CD14-positive monocyte (primary cell): ENCODE results near the gene KCNH1. TPM values are rescaled to one million over a fixed set of nuclear protein-coding genes. Genes with fewer than 3 reads are reported as not detected.

ENCODE experiments used
- DNase-seq, 3 donors: peaks; one replicate each; pipeline ENCODE4 v3.0.0-alpha.2; 2011 to 2022
- H2AFZ ChIP-seq: 2 replicates; pipeline ENCODE4 v1.6.0; 2012; ENCODE audit warnings: mild to moderate bottlenecking, low read depth, low read length, inconsistent platforms; ENCODE audit not compliant: insufficient read depth, poor library complexity, severe bottlenecking
- H3K27ac ChIP-seq, 2 donors: 1 replicate in 1 of 2; 2 replicates in 1 of 2; pipeline ENCODE4 v1.5.1; 2012 to 2013; ENCODE audit warnings: low read length in 2 of 2, control low read depth in 1 of 2, inconsistent platforms in 1 of 2, low read depth in 1 of 2, mild to moderate bottlenecking in 1 of 2
- H3K27me3 ChIP-seq, 2 donors: one replicate each; pipeline versions ENCODE4 v1.6.0 to v1.6.1; 2011 to 2013; ENCODE audit warnings: low read length in 2 of 2; ENCODE audit not compliant: control insufficient read depth in 2 of 2, insufficient read depth in 2 of 2
- H3K36me3 ChIP-seq, 2 donors: replicated peaks in 1 of 2; 1 replicate in 1 of 2; 2 replicates in 1 of 2; pipeline versions ENCODE4 v1.5.1 to v1.6.1; 2012 to 2013; ENCODE audit warnings: low read length in 2 of 2, control low read depth in 1 of 2, inconsistent platforms in 1 of 2, mild to moderate bottlenecking in 1 of 2; ENCODE audit not compliant: insufficient read depth in 2 of 2, control insufficient read depth in 1 of 2
- H3K4me1 ChIP-seq, 2 donors: 1 replicate in 1 of 2; 2 replicates in 1 of 2; pipeline versions ENCODE4 v1.5.1 to v1.6.1; 2012 to 2013; ENCODE audit warnings: low read length in 2 of 2, control low read depth in 1 of 2, inconsistent platforms in 1 of 2, mild to moderate bottlenecking in 1 of 2, moderate library complexity in 1 of 2; ENCODE audit not compliant: insufficient read depth in 2 of 2, control insufficient read depth in 1 of 2
- H3K4me2 ChIP-seq: replicated peaks from 2 replicates; pipeline ENCODE3; 2012; ENCODE audit warnings: low read length, moderate library complexity, mild to moderate bottlenecking; ENCODE audit not compliant: poor library complexity, severe bottlenecking; ENCODE audit errors: extremely low read depth
- H3K4me3 ChIP-seq, 3 experiments: fragments of 200-600 bp in 1 of 3; sonication (generic) in 1 of 3; replicated peaks in 1 of 3; 1 replicate in 2 of 3; 2 replicates in 1 of 3; pipeline ENCODE4 v1.5.1; 2011 to 2013; ENCODE audit warnings: low read length in 3 of 3, mild to moderate bottlenecking in 3 of 3, control low read depth in 2 of 3, low read depth in 2 of 3, inconsistent platforms in 1 of 3, moderate library complexity in 1 of 3
- H3K79me2 ChIP-seq: 2 replicates; pipeline ENCODE4 v1.6.0; 2012; ENCODE audit warnings: mild to moderate bottlenecking, control low read depth, inconsistent platforms, low read length, moderate library complexity; ENCODE audit not compliant: insufficient read depth
- H3K9ac ChIP-seq: 2 replicates; pipeline ENCODE4 v1.6.0; 2017; ENCODE audit warnings: low read length, mild to moderate bottlenecking; ENCODE audit not compliant: insufficient read depth, poor library complexity, severe bottlenecking
- H3K9me3 ChIP-seq, 2 donors: replicated peaks in 1 of 2; 1 replicate in 1 of 2; 2 replicates in 1 of 2; pipeline versions ENCODE4 v1.5.1 to v1.6.1; 2012 to 2013; ENCODE audit warnings: low read length in 2 of 2, control low read depth in 1 of 2; ENCODE audit not compliant: control insufficient read depth in 1 of 2, insufficient read depth in 1 of 2
- H4K20me1 ChIP-seq: 2 replicates; pipeline ENCODE4 v1.6.0; 2012; ENCODE audit warnings: mild to moderate bottlenecking, low read length, control low read depth, moderate library complexity; ENCODE audit not compliant: insufficient read depth
- H3K27ac Mint-ChIP-seq, 7 donors: one replicate each; pipeline ENCODE4 v1.8.0; 2020; ENCODE audit warnings: mild to moderate bottlenecking in 7 of 7, mixed read lengths in 7 of 7, moderate library complexity in 6 of 7, inconsistent platforms in 2 of 7
- H3K27me3 Mint-ChIP-seq, 3 donors: one replicate each; pipeline ENCODE4 v1.8.0; 2021 to 2022; ENCODE audit warnings: low read depth in 3 of 3, mild to moderate bottlenecking in 3 of 3, mixed read lengths in 3 of 3, moderate library complexity in 3 of 3, inconsistent platforms in 1 of 3
- H3K36me3 Mint-ChIP-seq, 2 donors: one replicate each; pipeline ENCODE4 v1.8.0; 2020; ENCODE audit warnings: mixed read lengths in 2 of 2, inconsistent platforms in 1 of 2, mild to moderate bottlenecking in 1 of 2
- H3K4me1 Mint-ChIP-seq: one replicate; pipeline ENCODE4 v1.8.0; 2020; ENCODE audit warnings: mild to moderate bottlenecking, mixed read lengths
- H3K4me3 Mint-ChIP-seq, 2 donors: one replicate each; pipeline ENCODE4 v1.8.0; 2020; ENCODE audit warnings: mild to moderate bottlenecking in 2 of 2, mixed read lengths in 2 of 2, moderate library complexity in 1 of 2
- H3K9me3 Mint-ChIP-seq, 7 donors: one replicate each; pipeline ENCODE4 v1.8.0; 2020 to 2022; ENCODE audit warnings: mixed read lengths in 7 of 7, mild to moderate bottlenecking in 6 of 7, moderate library complexity in 6 of 7, inconsistent platforms in 2 of 7
- CTCF ChIP-seq: fragments of 200-600 bp; IDR thresholded peaks from one replicate; pipeline ENCODE4 v1.8.0; 2022; ENCODE audit warnings: antibody characterized with exemption, mild to moderate bottlenecking
- WGBS: methylation state at CpG from one replicate; pipeline ENCODE4 v1.1.5; 2013; ENCODE audit warnings: missing lambda C conversion rate; ENCODE audit not compliant: insufficient coverage; 5-methylcytosine and 5-hydroxymethylcytosine counted together
- intact Hi-C, 2 donors: fragments of 100-400 bp; cut with micrococcal nuclease; formaldehyde crosslinking; loops; one replicate each; pipeline versions ENCODE4 v1.15.0 to v1.15.1; 2023
- polyA plus RNA-seq, 3 donors: library from polyadenylated mRNA; depleted of rRNA in 1 of 3; unstranded in 2 of 3; stranded (reverse) in 1 of 3; fragments of 300-500 nt in 2 of 3; fragments of >200 nt in 1 of 3; fragmentation: Illumina TruSeq in 2 of 3; gene quantifications; 1 replicate in 2 of 3; 2 replicates in 1 of 3; pipeline ENCODE4 v1.2.3, GENCODE V29; 2012 to 2021

Gene KCNH1
- polyA plus RNA-seq, 3 donors, result not detected

DNA sequence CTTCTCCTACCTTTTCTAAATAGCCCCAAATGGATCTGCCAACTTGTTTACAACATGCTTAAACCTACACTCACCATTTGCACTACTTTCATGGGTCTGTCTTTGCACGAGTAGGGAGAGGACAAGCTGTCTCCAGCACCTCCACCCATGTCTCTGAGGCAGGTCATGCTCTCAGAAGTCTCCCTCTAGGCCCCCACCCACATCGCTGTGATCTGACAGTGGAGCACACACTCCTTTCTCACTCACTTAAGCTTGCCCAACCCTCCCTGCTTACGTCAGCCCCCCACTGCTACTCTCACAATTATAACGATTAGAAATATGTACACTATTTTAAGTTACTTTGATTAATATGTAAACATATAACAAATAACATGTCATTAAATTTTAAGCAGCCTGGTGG is 141.1 kb downstream of the KCNH1 start:
- H4K20me1 ChIP-seq, result no peaks in the 10 kb centered on the region
- no peak overlapping the region for H3K27ac Mint-ChIP-seq
- H3K9me3 Mint-ChIP-seq, result peaks cover 4 to 29% (median 11%) of the 10 kb centered on the region in 7 donors
- intact Hi-C loops, result no loop called here
- 55% methylated on average over 1 of the region's 4 CpGs for WGBS
- H3K4me3 Mint-ChIP-seq, result peak overlapping the region in 1 of 2 donors; percentile 44
- no peaks in the 10 kb centered on the region for H3K4me1 Mint-ChIP-seq
- H3K9ac ChIP-seq, result no peak overlapping the region
- no peak for DNase-seq
- H3K9me3 ChIP-seq, result peaks cover 8 to 10% of the 10 kb centered on the region in 2 donors
- no peak for TF ChIP-seq CTCF
- H3K27ac ChIP-seq, result no peak overlapping the region
- H3K36me3 Mint-ChIP-seq, result no peaks in the 10 kb centered on the region
- no peak overlapping the region for H3K4me3 ChIP-seq
- no peaks in the 10 kb centered on the region for H3K36me3 ChIP-seq
- H2AFZ ChIP-seq, result no peak overlapping the region
- no peaks in the 10 kb centered on the region for H3K27me3 ChIP-seq
- no peak overlapping the region for H3K4me2 ChIP-seq
- no peaks in the 10 kb centered on the region for H3K27me3 Mint-ChIP-seq
- no peaks in the 10 kb centered on the region for H3K79me2 ChIP-seq
- H3K4me1 ChIP-seq, result no peaks in the 10 kb centered on the region

GRCh38 chr1:210989905-210990304 is 144.0 kb downstream of the KCNH1 start:
- no peak for TF ChIP-seq CTCF
- no peak for DNase-seq
- Histone ChIP-seq H3K4me3 (no peak overlapping the region), H3K4me2 (no peak overlapping the region), H3K79me2 (no peaks in the 10 kb centered on the region), H3K9ac (no peak overlapping the region), H4K20me1 (no peaks in the 10 kb centered on the region), H3K9me3 (peaks cover 0 to 5% of the 10 kb centered on the region in 2 donors), H3K4me1 (no peaks in the 10 kb centered on the region), H3K27me3 (no peaks in the 10 kb centered on the region), H2AFZ (no peak overlapping the region), H3K36me3 (no peaks in the 10 kb centered on the region), H3K27ac (no peak overlapping the region)
- Mint-ChIP-seq H3K36me3 (no peaks in the 10 kb centered on the region), H3K27me3 (peaks cover 0 to 2% (median 0%) of the 10 kb centered on the region in 3 donors), H3K4me3 (no peak overlapping the region), H3K9me3 (peaks cover 4 to 12% (median 6%) of the 10 kb centered on the region in 7 donors), H3K27ac (no peak overlapping the region), H3K4me1 (no peaks in the 10 kb centered on the region)
- intact Hi-C loops, result no loop called here
